Activated T-cell treated with anti-CD3 and anti-CD28 coated beads, Interleukin-2, amount 50 U/mL, for 72 hours (primary cell): ENCODE measurements around the gene CLCN7. TPM values are rescaled to one million over a fixed set of nuclear protein-coding genes. Genes with fewer than 3 reads are reported as not detected.
"Not testable (repeated sequence)": the region's sequence is repeated elsewhere in the genome, so short reads cannot be mapped to it uniquely, and the experiment has no call there.

ENCODE experiments used
- ATAC-seq, 2 donors: fragments of 150-1000 bp; cut with Tn5 transposase; replicated peaks in 1 of 2; 2 replicates each; pipeline ENCODE4 v1.10.0; 2021; ENCODE audit warnings: moderate library complexity in 2 of 2, mild to moderate bottlenecking in 1 of 2
- DNase-seq, 2 donors: peaks; one replicate each; pipeline ENCODE4 v3.0.0; 2021 to 2022; ENCODE audit warnings: mixed read lengths in 1 of 2
- H3K27ac Mint-ChIP-seq: one replicate; pipeline ENCODE4 v1.8.0; 2022; ENCODE audit warnings: mild to moderate bottlenecking, moderate library complexity, mixed read lengths
- H3K27me3 Mint-ChIP-seq: one replicate; pipeline ENCODE4 v1.8.0; 2022; ENCODE audit warnings: low read depth, mixed read lengths
- H3K36me3 Mint-ChIP-seq, 2 donors: one replicate each; pipeline ENCODE4 v1.8.0; 2022; ENCODE audit warnings: mixed read lengths in 2 of 2, mild to moderate bottlenecking in 1 of 2; ENCODE audit not compliant: insufficient read depth in 2 of 2
- H3K4me1 Mint-ChIP-seq: one replicate; pipeline ENCODE4 v1.8.0; 2022; ENCODE audit warnings: low read depth, mixed read lengths
- H3K4me3 Mint-ChIP-seq, 2 donors: one replicate each; pipeline ENCODE4 v1.8.0; 2022; ENCODE audit warnings: mild to moderate bottlenecking in 2 of 2, mixed read lengths in 2 of 2, moderate library complexity in 2 of 2
- H3K9me3 Mint-ChIP-seq, 2 donors: one replicate each; pipeline ENCODE4 v1.8.0; 2022; ENCODE audit warnings: mixed read lengths in 2 of 2
- total RNA-seq, 2 donors: library from RNA; stranded (reverse); gene quantifications; one replicate each; pipeline ENCODE4 v1.2.3, GENCODE V29; 2022

Gene CLCN7
- total RNA-seq, 2 donors from 2014 or later, result 53.7 to 55.1 TPM

DNA sequence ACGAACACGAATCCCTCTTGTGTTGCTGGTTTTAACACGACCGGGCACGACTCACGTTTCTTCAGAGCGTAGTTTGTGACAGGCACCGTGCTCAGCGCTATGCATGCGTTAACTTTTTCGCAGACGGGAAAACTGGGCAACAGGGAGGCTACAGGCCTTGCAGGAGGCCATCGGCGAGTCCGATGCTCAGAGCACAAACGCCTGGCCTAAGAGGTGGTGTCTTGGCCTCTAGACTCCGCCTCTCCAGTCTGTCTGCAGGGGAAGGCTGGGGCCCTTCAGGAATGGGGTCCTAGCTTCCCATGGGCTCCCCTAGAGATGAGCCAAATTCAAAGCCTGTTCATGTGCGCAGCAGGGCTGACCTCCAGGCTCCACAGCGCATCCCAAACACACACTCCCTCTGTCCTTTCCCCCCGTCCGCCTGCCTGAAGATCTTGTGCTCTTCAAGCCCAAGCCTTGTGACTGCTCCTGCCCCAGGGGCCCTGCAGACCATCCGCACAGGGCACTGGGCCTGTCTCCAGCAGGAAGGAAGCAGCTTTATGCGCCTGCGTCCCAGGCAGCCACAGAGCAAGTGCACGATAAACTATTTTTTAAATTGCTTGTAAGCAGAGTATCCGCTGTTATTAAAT lies 3.1 kb downstream of the CLCN7 start:
- ATAC-seq, result no peak
- no peak overlapping the region for H3K27ac Mint-ChIP-seq
- no peaks in the 10 kb centered on the region for H3K36me3 Mint-ChIP-seq

GRCh38 chr16:1470481-1471251 lies 4.2 kb downstream of the CLCN7 start:
- ATAC-seq (no peak), DNase-seq (no peak)
- peak overlapping the region in 1 of 2 donors; percentile 50 for H3K4me3 Mint-ChIP-seq
- H3K4me1 Mint-ChIP-seq, result peaks cover 47% of the 10 kb centered on the region
- H3K27ac Mint-ChIP-seq, result peak overlapping the region; percentile 16
- no peaks in the 10 kb centered on the region for H3K27me3 Mint-ChIP-seq
- no peaks in the 10 kb centered on the region for H3K9me3 Mint-ChIP-seq
- no peaks in the 10 kb centered on the region for H3K36me3 Mint-ChIP-seq

More for the DNA sequence above, 3.1 kb downstream of the CLCN7 start:
- Mint-ChIP-seq H3K4me3 (peak overlapping the region in 1 of 2 donors; percentile 22), H3K27me3 (no peaks in the 10 kb centered on the region), H3K4me1 (peaks cover 52% of the 10 kb centered on the region), H3K9me3 (no peaks in the 10 kb centered on the region)
- no peak for DNase-seq

DNA sequence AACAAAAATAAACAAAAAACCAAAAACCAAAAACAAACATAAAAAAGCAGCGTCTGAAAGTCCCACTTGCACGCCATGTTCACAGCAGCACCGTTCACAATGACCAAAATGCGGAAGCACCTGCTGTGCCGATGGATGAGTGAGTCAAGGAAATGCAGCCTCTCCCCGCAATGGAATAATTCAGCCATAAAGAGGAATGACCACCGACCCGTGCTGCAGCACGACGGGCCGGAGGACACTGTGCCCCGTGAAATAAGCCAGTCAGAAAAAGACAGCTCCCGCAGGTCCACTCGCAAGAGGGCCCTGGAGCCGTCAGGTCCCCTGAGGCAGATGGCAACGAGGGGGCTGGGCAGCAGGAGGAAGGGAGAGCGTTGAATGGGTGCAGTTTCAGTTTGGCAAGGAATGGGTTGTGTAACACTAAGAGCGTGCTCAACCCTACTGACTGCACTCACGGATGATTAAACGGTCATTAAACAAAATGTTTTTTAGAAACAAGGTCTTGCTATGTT lies 5.1 kb downstream of the CLCN7 start:
- Mint-ChIP-seq H3K4me3 (peak overlapping the region in 1 of 2 donors; percentile 65), H3K9me3 (no peaks in the 10 kb centered on the region), H3K27me3 (no peaks in the 10 kb centered on the region), H3K4me1 (peaks cover 45% of the 10 kb centered on the region), H3K36me3 (no peaks in the 10 kb centered on the region), H3K27ac (peak overlapping the region; percentile 57)
- ATAC-seq (no peak), DNase-seq (no peak)

- not testable (repeated sequence) for H3K4me3 Mint-ChIP-seq, H3K36me3 Mint-ChIP-seq, H3K27ac Mint-ChIP-seq, H3K9me3 Mint-ChIP-seq, DNase-seq, ATAC-seq, H3K27me3 Mint-ChIP-seq
- peaks cover 44% of the 10 kb centered on the region for H3K4me1 Mint-ChIP-seq
Observed at GRCh38 chr16:1469141-1469540, 5.7 kb downstream of the CLCN7 start.

DNA sequence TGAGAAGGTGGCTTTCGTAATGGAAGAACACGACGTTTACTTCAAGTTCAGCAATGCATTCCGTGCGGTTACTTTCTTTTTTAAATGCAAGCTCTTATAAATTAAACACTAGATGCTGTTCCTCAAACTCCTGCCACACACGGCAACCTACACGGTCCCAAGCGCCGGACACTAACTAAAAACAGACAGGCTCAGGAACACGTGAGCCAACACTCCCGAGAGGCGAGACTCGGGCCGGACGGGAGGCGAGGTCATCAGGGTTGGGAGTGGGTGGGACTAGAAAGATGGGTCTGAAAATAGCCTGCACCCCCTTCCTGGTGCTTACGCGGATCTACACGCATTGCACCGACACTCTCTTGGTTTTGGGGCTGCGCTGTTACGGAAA lies 6.4 kb downstream of the CLCN7 start:
- H3K36me3 Mint-ChIP-seq, result no peaks in the 10 kb centered on the region
- peaks cover 39% of the 10 kb centered on the region for H3K4me1 Mint-ChIP-seq
- H3K27ac Mint-ChIP-seq, result no peak overlapping the region
- no peaks in the 10 kb centered on the region for H3K27me3 Mint-ChIP-seq
- no peak overlapping the region for H3K4me3 Mint-ChIP-seq
- ATAC-seq, result no peak
- no peaks in the 10 kb centered on the region for H3K9me3 Mint-ChIP-seq
- no peak for DNase-seq

- no peak for DNase-seq
- Mint-ChIP-seq H3K27ac (no peak overlapping the region), H3K4me3 (no peak overlapping the region), H3K27me3 (no peaks in the 10 kb centered on the region), H3K4me1 (peaks cover 26% of the 10 kb centered on the region), H3K9me3 (no peaks in the 10 kb centered on the region), H3K36me3 (no peaks in the 10 kb centered on the region)
- ATAC-seq, result no peak
Observed at GRCh38 chr16:1466968-1467521, 7.8 kb downstream of the CLCN7 start.

DNA sequence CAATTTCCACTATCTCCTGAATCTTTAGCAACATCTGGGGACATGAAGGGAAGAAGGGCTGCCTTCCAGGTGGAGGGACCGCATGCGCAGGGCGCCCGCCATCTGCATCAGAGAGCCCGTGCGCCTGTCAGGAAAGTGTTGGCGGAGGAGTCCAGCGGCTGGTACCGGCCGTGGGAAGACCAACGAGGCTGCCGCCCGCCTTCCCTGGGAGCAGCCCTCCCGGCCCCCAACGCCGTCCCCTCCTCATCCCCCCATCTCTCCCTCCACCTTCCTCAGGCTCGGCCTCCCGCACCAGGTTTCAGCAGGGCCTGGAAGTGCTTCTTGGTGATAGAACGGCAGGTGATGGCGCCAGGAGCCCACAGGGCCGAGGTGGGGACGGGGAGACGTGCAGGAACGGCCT lies 8.8 kb downstream of the CLCN7 start:
- Mint-ChIP-seq H3K27ac (no peak overlapping the region), H3K4me1 (peaks cover 19% of the 10 kb centered on the region), H3K36me3 (no peaks in the 10 kb centered on the region)

GRCh38 chr16:1465567-1465915 lies 9.3 kb downstream of the CLCN7 start:
- Mint-ChIP-seq H3K9me3 (no peaks in the 10 kb centered on the region), H3K36me3 (no peaks in the 10 kb centered on the region), H3K27me3 (no peaks in the 10 kb centered on the region), H3K4me3 (no peak overlapping the region), H3K4me1 (peaks cover 14% of the 10 kb centered on the region), H3K27ac (no peak overlapping the region)
- no peak for DNase-seq
- ATAC-seq, result no peak

More for the DNA sequence above, 8.8 kb downstream of the CLCN7 start:
- no peak for DNase-seq
- Mint-ChIP-seq H3K9me3 (no peaks in the 10 kb centered on the region), H3K4me3 (no peak overlapping the region), H3K27me3 (no peaks in the 10 kb centered on the region)
- no peak for ATAC-seq

DNA sequence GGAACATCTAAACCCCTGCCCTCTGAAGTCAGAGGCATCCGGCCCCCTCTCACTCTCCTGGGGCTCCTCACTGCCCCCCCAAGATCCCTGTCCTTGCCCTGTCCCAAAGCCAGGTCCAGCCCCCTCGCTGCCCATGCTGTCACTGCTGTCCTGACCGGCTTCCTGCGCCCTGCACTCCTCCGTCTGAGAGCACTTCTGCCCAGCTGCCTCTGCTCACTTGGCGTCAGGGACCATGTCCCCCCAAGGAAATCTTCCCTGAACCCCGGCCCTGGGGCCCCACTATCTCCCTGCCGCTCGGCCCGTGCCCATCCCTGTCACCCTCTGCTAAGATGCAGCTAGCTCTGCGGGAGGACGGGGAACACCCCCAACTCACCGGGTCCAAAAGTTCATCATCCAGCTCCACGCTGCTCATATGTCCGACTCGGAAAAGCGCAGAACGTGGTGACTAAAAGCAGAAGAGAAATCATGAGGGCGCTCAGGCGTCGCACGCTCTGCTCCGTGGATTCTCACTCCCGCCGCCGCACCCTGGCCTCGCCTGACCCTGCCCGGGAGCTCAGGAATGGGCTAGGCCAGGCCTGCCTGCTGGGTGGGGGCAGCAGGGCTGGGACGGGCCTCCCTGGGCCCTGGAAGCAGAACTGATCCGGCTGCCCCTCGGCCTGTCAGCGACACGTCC lies 9.8 kb downstream of the CLCN7 start:
- no peak overlapping the region for H3K27ac Mint-ChIP-seq
- H3K36me3 Mint-ChIP-seq, result no peaks in the 10 kb centered on the region
- ATAC-seq (no peak), DNase-seq (no peak)
- no peak overlapping the region for H3K4me3 Mint-ChIP-seq
- H3K4me1 Mint-ChIP-seq, result peaks cover 8% of the 10 kb centered on the region
- no peaks in the 10 kb centered on the region for H3K27me3 Mint-ChIP-seq
- no peaks in the 10 kb centered on the region for H3K9me3 Mint-ChIP-seq

GRCh38 chr16:1464196-1464893 lies 10.5 kb downstream of the CLCN7 start:
- Mint-ChIP-seq H3K27ac (no peak overlapping the region), H3K36me3 (no peaks in the 10 kb centered on the region), H3K4me1 (peaks cover 2% of the 10 kb centered on the region), H3K4me3 (no peak overlapping the region), H3K27me3 (no peaks in the 10 kb centered on the region), H3K9me3 (no peaks in the 10 kb centered on the region)
- no peak for DNase-seq
- no peak for ATAC-seq

DNA sequence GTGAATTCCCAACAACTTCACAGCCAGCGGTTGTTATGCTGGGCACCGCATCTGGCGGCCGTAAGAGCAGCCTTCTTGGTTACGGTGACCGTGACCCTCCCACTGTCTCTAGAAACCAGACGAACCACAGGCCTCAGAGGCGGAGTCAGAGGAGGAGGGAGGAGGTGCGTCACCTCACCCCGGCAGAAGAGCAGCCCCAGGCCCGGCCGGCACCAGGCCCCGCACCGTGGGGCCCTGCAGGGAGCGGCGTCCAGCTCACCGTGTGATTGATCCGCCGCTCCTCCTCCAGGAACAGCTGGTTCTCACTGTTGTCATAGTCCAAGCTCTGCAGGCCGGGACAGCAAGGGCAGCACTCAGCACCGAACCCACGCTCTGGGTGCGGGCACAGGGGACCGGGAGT lies 13.7 kb downstream of the CLCN7 start:
- Mint-ChIP-seq H3K4me3 (no peak overlapping the region), H3K9me3 (no peaks in the 10 kb centered on the region), H3K36me3 (no peaks in the 10 kb centered on the region), H3K27me3 (no peaks in the 10 kb centered on the region), H3K27ac (no peak overlapping the region), H3K4me1 (peaks cover 7% of the 10 kb centered on the region)
- no peak for ATAC-seq
- no peak for DNase-seq

- H3K27me3 Mint-ChIP-seq, result no peaks in the 10 kb centered on the region
Observed at GRCh38 chr16:1460602-1461138, 14.2 kb downstream of the CLCN7 start.

More at GRCh38 chr16:1460602-1461138, 14.2 kb downstream of the CLCN7 start:
- ATAC-seq (no peak), DNase-seq (no peak)
- H3K4me3 Mint-ChIP-seq, result no peak overlapping the region
- peaks cover 7% of the 10 kb centered on the region for H3K4me1 Mint-ChIP-seq
- H3K9me3 Mint-ChIP-seq, result no peaks in the 10 kb centered on the region
- no peaks in the 10 kb centered on the region for H3K36me3 Mint-ChIP-seq
- H3K27ac Mint-ChIP-seq, result no peak overlapping the region
